Measurements from ENCODE around the gene IDI1.
A peak's percentile ranks its signal among the peaks of the same experiment; 100 is the strongest.
"Not testable (repeated sequence)": the region's sequence is repeated elsewhere in the genome, so short reads cannot be mapped to it uniquely, and the experiment has no call there.

The IDI1 gene

DNA sequence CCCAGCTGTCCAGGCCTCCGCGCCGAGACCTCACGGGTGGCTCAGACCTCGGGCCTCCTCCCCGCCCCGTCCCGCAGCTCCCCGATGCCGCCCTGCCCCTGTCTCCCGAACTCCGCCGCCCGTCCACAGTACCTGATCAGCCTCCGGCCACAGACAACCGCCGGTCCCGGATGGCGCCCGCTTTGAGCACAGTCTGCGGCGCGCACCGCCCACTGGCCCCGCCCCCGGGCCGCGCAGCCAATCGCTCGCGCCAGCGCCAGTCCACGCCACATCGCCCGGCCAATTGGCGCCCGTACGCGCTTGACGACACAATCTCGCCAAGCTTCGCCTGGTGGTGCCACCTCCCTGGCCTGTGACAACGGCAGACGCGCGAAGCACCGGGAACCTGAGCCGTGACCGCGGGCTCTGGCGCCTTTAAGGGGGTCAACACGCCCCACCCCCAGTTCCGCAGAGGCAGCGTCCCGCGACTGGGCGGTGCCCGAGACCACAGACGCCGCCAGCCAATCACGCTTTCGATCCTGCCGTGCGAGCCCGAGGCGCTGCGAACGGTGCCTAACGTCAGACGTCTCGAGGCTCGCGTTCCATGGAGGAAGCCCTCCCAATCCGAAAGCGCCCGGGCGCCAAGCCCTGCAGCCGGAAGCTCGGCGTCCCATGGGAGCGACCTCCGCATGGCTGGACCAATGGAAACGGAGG is at the start of gene IDI1:
Gene IDI1 (minus strand): TSS at position 388 of the 693 bp plus-strand sequence. CDS start 116 bp downstream, at position 272.
- peak; percentile 97 for DNase-seq (ENCODE audit: low spot score)

DNA sequence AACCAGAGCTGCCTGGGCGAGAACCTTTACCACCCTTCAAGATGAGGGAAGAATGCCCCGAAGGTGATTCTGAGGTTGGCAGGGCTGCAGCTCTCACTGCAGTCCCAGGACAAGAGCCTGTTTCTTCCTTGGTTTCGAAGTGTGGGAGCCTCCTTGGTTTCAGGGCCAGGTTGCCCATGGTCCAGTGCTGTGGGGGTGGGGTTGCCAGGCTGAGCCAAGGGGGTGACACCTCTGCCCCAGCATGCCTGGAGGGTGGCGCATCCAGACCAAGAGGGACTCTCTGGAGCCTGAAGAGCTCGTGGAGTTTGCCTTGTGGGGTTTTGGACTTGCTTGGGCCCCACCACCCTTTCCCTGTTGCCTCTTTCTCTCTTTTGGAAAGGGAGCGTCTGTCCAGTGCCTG is 48.5 kb upstream of the IDI1 start:
- no peak for DNase-seq (ENCODE audit: low spot score)

GRCh38 chr10:1096287-1096889 is 47.5 kb upstream of the IDI1 start:
- no peak for DNase-seq (ENCODE audit: low spot score)

DNA sequence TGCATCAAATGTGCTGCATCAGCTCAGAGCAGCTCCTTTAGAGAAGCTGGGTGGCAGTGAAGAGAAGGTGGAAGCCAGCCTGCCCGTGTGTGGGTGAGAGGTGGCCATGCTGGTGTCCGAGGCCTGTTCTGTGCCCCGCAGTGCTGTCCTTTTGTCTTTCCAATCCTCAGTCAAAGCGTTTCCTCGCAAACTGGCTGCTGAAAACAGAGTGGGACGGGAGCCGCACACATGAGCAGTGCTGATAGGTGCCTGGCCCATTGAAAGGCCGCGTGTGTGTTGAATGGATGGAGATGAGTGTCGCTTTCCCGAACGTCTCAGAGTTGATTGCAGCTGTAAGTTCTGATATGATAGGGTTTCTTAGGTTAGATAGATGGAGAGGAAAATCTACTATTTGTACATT is 46.6 kb upstream of the IDI1 start:
- no peak for DNase-seq (ENCODE audit: low spot score)

DNA sequence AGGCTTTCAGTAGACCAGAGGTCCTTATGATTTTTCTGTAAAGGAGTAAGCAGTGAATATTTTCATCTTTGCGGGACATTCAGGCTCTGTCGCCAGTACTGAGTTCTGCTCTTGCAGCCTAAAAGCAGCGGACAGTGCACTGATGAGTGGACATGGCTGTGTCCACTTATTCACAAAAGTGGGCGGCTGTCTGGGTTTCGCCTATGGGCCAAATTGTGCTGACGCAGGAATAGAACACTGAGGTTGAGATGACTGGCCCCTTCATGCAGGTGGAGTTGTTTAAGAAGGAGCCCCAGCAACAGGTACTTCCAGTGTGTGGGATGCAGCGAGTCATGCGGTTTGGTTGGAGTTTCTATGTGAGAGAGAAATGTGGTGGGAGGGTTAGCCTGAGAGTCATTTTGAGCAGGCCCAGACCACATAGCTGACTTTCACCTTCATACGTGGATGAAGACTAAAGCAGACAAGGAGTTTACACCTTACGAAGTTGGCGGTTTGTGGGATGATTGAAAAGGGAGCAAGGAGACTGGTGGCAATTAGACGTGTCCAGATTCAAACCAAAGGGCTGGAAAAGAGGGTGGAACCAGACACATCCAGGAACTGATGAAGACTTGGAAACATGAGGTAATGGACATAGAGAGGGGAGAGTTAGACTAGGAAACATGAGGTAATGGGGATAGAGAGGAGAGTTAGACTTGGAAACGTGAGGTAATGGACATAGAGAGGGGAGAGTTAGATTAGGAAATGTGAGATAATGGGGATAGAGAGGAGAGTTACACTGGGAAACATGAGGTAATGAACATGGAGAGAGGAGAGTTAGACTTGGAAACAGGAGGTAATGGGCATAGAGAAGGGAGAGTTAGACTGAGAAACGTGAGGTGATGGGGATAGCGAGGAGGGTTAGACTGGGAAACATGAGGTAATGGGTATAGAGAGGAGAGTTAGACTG is 45.5 kb upstream of the IDI1 start:
- no peak for DNase-seq (ENCODE audit: low spot score)

- DNase-seq (ENCODE audit: low spot score): no peak
These were observed 44.8 kb upstream of the IDI1 start for GRCh38 chr10:1093696-1094095.

DNA sequence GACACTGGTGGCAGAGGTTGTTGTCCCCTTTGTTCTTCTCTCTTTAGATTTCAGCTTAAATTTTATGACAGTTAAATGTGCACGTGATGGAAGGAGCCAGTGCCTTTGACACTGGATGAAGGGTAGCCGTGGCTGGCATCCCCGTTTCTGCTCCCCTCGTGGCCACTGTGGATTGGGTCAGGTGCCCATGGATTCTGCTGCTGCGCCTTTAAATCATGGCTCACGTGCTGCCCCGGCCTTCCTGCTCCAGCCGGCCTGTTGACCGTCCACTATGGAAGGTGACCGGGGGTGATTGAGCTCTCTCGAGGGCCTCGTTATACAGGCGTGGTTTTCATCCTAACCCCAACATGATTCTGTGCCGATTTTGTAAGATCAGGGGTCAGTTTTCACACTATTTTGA is 41.8 kb upstream of the IDI1 start:
- DNase-seq (ENCODE audit: low spot score): no peak

DNA sequence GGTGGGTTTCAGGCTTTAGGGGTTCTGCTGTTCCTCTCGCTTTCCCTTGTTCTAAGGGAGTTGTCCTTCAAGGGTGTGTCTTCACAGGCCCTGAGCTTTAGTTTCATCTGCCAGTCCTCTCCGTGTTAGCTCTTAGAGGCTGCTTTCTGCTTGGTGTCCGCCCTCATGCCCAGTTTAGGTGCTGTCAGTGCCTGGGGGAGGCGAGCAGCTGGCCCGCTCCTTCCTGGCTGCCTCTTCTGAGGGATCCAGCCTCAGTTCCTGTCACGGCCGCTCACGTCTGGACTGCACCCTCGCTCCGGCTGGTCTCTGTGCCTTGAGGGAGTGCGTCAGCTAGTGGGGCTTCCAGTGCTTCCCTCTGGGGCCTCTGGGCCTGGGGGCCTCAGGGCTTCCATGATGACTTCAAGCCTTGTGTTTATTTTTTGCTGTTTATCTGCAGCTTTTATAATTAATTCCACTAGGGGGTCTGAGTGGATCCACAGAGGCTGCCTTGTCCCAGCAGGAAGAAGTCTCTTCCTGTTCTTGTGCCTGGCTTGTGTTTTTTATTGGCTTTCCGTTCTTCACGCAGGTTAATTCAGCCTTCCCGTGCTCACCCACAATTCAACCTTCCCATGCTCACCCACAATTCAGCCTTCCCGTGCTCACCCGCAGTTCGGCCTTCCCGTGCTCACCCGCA is 40.2 kb upstream of the IDI1 start:
- no peak for DNase-seq (ENCODE audit: low spot score)

DNA sequence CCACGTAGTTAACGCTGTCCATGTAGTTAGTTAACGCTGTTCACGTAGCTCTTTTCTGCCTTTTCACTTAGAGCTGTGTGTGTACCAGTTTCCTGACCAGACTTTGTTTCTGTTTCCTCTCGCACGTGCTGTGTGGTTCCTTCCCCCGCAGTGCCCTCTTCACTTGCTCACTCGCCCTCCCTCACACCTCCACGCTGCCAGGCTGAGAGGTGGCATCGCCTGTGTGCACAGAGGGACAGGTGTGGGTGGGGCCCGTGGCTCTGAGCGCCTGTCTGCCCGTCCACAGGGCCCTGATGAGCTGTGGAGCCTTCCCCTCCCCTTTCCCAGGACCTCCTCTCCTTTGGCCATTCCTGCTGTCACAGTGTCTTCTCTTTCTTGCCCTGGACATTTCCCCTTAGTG is 37.9 kb upstream of the IDI1 start:
- no peak for DNase-seq (ENCODE audit: low spot score)

DNA sequence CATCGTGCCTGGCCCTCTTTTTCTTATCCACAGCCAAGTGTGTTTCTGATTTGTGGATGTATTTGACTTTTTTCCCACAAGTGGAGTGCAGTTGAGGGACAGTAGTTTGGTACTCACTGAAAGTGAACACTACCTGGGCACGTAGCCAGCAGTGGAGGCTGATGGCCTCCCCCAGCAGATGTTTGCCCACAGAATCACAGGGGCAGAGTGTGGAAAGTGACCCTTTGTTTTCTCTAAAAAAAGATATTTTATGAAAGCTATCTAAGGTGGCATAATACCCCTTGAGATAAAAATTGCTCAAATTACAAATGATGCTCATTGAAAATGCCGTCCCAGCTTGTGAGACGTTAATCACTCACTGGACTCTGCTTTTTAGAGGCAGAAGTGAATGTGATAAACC is 36.3 kb upstream of the IDI1 start:
- no peak for DNase-seq (ENCODE audit: low spot score)

DNA sequence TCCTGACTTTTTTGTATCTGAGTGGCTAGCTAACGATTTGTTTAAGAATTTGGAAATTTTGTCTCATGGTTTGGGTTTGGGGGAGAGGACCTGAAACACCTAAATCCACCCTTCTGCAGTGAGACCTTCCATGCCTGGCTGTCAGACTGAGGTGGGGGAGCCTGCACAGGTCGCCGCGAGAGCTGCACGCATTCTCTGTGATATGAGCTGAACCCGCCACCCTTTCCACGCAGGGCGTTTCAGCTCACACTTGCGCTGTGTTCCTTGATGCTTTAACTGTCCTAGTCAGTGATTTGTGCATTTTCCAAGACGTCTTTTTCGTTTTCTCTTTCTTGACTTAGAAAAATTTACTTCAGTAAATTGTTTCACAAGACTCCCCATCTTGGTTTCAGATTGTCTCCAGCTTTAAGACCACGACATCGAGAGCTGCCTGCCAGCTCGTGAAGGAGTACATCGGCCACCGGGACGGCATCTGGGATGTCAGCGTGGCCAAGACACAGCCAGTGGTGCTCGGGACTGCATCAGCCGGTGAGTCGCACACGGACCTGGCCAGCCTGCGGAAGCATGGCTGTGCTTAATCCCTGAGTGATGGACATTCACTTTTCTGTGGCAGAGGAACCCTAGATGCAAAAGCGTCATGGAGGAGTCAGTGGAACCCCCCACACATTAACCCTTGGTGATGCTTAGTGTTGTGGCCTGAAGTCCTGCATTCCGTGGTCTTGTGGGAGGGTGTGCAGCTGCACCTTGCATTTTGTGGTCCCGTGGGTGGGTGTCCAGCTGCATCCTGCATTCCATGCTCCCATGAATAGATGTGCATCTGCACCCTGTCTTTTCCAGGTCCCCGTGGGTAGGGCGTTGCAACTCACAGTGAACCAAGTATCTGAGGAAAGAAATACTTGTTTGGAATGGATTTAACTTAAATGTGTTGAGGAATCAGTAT is 35.4 kb upstream of the IDI1 start:
- DNase-seq (ENCODE audit: low spot score): no peak

GRCh38 chr10:1083581-1083980 is 34.7 kb upstream of the IDI1 start:
- DNase-seq (ENCODE audit: low spot score): no peak

GRCh38 chr10:1078668-1079067 is 29.7 kb upstream of the IDI1 start:
- no peak for DNase-seq (ENCODE audit: low spot score)

DNA sequence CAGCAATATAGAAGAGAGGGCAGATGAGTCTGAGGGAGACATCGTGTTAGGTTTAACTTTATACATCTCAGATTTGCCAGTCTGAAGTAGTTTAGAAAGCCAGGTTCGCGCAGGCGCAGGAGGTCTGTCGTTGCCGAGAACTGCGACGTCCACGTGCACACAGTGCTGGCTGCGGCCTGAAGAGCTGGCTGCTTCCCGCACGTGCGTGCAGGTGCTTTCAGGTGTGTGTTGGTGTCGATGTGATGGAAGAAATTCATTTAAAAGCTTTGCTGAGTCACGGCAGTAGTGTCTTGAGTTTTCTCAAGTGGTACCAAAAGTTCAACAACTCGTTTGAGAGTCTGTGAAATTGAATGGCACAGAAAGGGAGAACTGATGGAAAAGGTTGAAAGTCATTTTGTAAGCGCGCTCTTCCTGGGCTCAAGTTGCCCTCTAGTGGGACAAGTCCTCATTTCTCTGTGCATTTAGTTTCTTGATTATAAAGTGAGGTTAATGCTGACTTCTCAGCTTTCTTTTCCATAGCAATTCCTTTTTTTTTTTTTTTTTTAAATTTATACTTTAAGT is 25.9 kb upstream of the IDI1 start:
- no peak for DNase-seq (ENCODE audit: low spot score)

DNA sequence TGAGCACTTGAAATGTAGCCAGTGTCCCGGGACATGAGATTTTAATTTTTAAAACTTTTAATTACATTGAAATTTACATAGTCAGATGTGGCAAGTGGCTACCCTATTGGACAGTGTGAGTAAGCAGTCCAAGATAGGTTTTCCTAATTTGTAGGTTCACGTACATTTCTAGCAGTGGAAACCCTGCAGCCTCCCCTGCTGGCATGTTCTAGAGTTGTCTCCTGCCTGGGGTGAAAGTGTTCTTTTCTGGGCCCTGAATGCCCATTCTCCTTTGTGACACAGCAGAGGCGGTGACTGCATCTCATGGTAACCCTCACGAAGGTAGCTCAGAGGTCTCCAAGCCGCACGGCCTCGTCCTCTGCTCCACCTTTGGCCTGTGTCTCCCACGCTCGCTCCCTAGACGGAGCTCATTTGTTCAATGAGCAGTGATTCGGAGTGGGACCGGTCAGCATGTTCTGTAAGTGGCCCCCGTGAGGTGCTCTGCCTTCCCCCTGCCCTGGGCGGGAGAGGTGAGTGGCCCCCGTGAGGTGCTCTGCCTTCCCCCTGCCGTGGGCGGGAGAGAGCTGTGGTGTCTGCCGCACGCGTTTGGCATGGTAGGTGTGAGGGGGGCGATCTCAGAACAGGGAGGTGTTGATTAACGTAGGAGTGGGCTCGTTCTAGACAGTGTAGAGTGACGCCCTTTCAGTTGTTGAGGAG is 25.3 kb upstream of the IDI1 start:
- DNase-seq (ENCODE audit: low spot score): no peak

- no peak for DNase-seq (ENCODE audit: low spot score)
These were observed 22.0 kb upstream of the IDI1 start for GRCh38 chr10:1070919-1071318.

DNA sequence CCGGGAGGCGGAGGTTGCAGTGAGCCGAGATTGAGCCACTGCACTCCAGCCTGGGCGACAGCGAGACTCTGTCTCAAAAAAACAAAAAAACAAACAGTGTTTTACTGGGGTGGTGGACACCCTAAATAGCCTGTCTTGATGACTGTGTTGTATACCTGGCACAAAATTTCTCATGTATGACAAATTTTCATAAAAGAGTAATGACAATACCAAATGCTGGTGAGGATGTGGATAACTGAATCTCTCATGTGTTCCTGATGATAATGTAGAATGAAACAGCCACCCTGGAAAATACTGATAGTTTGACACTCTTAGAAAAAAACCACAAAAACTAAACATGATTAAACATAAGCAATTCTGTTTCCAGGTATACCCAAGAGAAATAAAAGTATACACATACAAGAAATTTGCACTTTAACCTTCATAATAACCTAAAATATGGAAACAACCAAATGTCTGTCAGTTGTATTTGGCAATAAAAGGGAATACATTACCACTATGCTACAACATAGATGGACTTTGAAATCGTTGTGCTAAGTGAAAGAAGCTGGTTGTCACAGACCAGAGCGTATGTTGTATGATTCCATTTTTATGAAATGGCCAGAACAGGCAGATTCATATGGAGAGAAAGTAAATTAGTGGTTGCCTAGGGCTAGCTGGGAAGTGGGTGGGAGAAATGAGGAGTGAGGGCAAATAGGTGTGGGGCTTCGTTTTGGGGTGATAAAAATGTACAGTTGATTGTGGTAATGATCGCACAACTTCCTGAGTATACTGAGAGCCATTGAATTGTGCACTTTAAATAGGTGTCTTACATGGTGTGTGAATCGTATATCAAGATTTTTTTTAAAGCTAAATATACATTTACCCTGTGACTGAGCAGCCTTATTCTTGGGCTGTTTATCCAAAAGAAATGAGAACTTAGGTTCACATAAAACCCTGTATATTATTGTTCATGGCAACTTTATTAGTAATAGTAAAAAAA is 19.8 kb upstream of the IDI1 start:
- DNase-seq (ENCODE audit: low spot score): no peak

- DNase-seq (ENCODE audit: low spot score): not testable (repeated sequence)
These were observed 17.8 kb upstream of the IDI1 start for GRCh38 chr10:1066734-1067133.

DNA sequence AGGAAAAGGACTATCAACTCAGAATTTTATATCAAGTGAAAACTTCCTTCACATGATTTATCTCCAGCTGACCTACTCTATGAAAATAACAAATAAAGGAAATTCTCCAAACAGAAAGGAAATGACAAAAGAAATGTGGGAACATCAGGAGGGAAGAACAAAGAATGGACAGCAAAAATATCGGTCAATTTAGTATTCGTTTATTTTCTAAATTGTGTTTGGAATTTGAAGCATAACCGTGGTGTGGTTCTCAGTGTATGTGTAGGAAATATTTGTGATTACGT is 16.0 kb upstream of the IDI1 start:
- DNase-seq (ENCODE audit: low spot score): no peak

Data from D341Med (cell line).